Stomach (tissue), 9 donors: Measurements from ENCODE around the gene TP73. TPM values are rescaled to one million over a fixed set of nuclear protein-coding genes. Genes with fewer than 3 reads are reported as not detected.

Experiments
- DNase-seq, 2 donors: peaks; one replicate each; pipeline versions ENCODE4 v3.0.0 to v3.0.0-alpha.2; 2013 to 2019
- H3K27ac ChIP-seq, 5 donors: fragments of 200-600 bp in 4 of 5; sonication (generic) in 4 of 5; one replicate each; pipeline ENCODE4 v1.5.1; 2013 to 2019; ENCODE audit warnings: mild to moderate bottlenecking in 1 of 5, moderate library complexity in 1 of 5
- H3K27me3 ChIP-seq, 3 donors: fragments of 200-600 bp; sonication (generic); one replicate each; pipeline ENCODE4 v1.5.1; 2017 to 2019; ENCODE audit warnings: mixed run types in 1 of 3
- H3K36me3 ChIP-seq, 4 donors: fragments of 200-600 bp; sonication (generic); 1 replicate in 3 of 4; 2 replicates in 1 of 4; pipeline ENCODE4 v1.5.1; 2016 to 2019
- H3K4me1 ChIP-seq, 4 donors: fragments of 200-600 bp; sonication (generic); one replicate each; pipeline ENCODE4 v1.5.1; 2016 to 2019
- H3K4me3 ChIP-seq, 4 donors: fragments of 200-600 bp; sonication (generic) in 3 of 4; one replicate each; pipeline ENCODE4 v1.5.1; 2016 to 2019; ENCODE audit warnings: mild to moderate bottlenecking in 1 of 4
- H3K9me3 ChIP-seq, 4 donors: fragments of 200-600 bp; sonication (generic); one replicate each; pipeline ENCODE4 v1.5.1; 2016 to 2019
- EP300 ChIP-seq: sonication (generic); formaldehyde crosslinking; IDR thresholded peaks from one replicate; pipeline ENCODE4 v1.6.1; 2017; ENCODE audit warnings: antibody characterized with exemption
- POLR2A ChIP-seq, 4 donors: fragments of 450-650 bp; IDR thresholded peaks; one replicate each; pipeline ENCODE4 v1.6.1; 2016; ENCODE audit warnings: antibody characterized with exemption in 4 of 4, control low read depth in 2 of 4, mild to moderate bottlenecking in 1 of 4, moderate library complexity in 1 of 4
- POLR2AphosphoS5 ChIP-seq, 3 donors: sonication (generic); formaldehyde crosslinking; IDR thresholded peaks; one replicate each; pipeline ENCODE4 v1.6.1; 2016; ENCODE audit warnings: antibody characterized with exemption in 3 of 3
- WGBS, 5 donors: extraction: QIAGEN DNeasy Blood & Tissue Kit in 3 of 5; methylation state at CpG; one replicate each; pipeline versions ENCODE4 v1.1.5 to v1.1.7; 2013 to 2018; 5-methylcytosine and 5-hydroxymethylcytosine counted together
- intact Hi-C: fragments of 100-400 bp; cut with DNase I; formaldehyde crosslinking; loops from one replicate; pipeline ENCODE4 v1.15.1; 2023; ENCODE audit warnings: low total_unique reads
- polyA plus RNA-seq, 3 donors: library from polyadenylated mRNA; stranded (reverse); fragments of 200-250 nt; gene quantifications; one replicate each; pipeline ENCODE4 v1.2.3, GENCODE V29; 2013
- total RNA-seq, 5 donors: library from RNA; depleted of rRNA; stranded (reverse); fragments of >200 nt; gene quantifications; one replicate each; pipeline versions ENCODE4 v1.1.0 to v1.2.3, GENCODE V29; 2014 to 2016
- TF ChIP-seq, protein P1 (sequence below), 7 experiments: fragments of 450-650 bp in 4 of 7; fragments of 200-600 bp in 3 of 7; sonication (generic) in 3 of 7; IDR thresholded peaks; one replicate each; pipeline ENCODE4 v1.5.1; 2016 to 2019; ENCODE audit warnings: antibody characterized with exemption in 7 of 7, control low read depth in 2 of 7, mild to moderate bottlenecking in 1 of 7
- donor health status: healthy with polysubstance abuse.
- donor health status: Bipolar disorder and iron deficiency.
- donor health status: healthy.

Gene TP73
- total and polyA plus RNA-seq, 8 donors, result 0.25 to 9.8 (median 1.4) TPM; not detected in 4

DNA sequence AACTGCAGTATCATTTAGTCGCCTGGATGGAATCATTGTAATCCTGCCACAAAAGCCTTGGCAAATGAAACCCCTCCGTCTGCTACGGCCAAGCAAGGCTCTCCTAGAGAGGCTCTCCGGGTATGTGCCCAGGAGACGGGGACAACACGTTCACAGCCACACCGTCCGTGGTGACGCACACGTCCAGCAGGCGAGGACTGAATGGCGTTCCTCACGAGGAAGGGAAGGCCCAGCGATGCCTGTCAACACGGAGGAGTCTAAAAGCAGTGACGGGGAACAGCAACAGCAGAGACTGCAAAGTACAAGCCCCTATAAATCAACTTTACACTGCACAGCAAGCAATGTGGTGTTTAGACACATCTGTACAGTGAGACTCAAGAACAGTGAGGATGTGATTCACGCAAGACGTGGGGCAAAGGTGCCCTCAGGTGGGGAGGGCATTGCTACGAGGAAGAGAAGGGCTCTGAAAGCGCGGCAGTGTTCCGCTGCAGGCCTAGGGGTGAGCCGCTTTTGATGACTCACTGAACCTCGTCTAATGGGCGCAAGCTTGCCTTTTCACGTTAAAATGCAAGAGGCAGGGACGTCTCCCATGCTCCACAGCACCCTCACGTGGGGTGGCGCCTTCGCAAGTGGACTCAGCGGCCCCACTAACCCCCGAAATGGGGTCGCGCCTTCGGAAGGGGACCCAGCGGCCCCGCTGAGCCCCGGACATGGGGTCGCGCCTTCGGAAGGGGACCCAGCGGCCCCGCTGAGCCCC, 9.2 kb upstream of the TP73 start:
- whole genome bisulfite sequencing, 5 donors, result 93 to 97% (median 95%) methylated on average over 30 to 41 of the region's 43 CpGs

GRCh38 chr1:3644273-3644672, 8.0 kb upstream of the TP73 start:
- WGBS, 5 donors, result 88 to 100% (median 94%) methylated on average over 10 to 20 of the region's 25 CpGs
- H3K27ac ChIP-seq, result no peak overlapping the region
- H3K36me3 ChIP-seq, result peaks cover 11 to 76% (median 74%) of the 10 kb centered on the region in 4 donors
- peaks cover 13 to 22% (median 17%) of the 10 kb centered on the region in 4 donors for H3K4me1 ChIP-seq
- no peak overlapping the region for H3K4me3 ChIP-seq
- no peaks in the 10 kb centered on the region for H3K27me3 ChIP-seq
- intact Hi-C loops, result no loop called here
- DNase-seq, result no peak
- TF ChIP-seq POLR2A (IDR thresholded peaks at IDR 0.05), result no peak
- TF ChIP-seq, protein P1, sequence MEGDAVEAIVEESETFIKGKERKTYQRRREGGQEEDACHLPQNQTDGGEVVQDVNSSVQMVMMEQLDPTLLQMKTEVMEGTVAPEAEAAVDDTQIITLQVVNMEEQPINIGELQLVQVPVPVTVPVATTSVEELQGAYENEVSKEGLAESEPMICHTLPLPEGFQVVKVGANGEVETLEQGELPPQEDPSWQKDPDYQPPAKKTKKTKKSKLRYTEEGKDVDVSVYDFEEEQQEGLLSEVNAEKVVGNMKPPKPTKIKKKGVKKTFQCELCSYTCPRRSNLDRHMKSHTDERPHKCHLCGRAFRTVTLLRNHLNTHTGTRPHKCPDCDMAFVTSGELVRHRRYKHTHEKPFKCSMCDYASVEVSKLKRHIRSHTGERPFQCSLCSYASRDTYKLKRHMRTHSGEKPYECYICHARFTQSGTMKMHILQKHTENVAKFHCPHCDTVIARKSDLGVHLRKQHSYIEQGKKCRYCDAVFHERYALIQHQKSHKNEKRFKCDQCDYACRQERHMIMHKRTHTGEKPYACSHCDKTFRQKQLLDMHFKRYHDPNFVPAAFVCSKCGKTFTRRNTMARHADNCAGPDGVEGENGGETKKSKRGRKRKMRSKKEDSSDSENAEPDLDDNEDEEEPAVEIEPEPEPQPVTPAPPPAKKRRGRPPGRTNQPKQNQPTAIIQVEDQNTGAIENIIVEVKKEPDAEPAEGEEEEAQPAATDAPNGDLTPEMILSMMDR (IDR thresholded peaks at IDR 0.05), result no peak
- no peak for TF ChIP-seq EP300
- TF ChIP-seq POLR2AphosphoS5 (IDR thresholded peaks at IDR 0.05), result no peak
- H3K9me3 ChIP-seq, result no peaks in the 10 kb centered on the region

More for the DNA sequence above, 9.2 kb upstream of the TP73 start:
- TF ChIP-seq EP300, result no peak
- no peak for TF ChIP-seq POLR2AphosphoS5 (IDR thresholded peaks at IDR 0.05)
- no peak for TF ChIP-seq POLR2A (IDR thresholded peaks at IDR 0.05)
- TF ChIP-seq, protein P1 (IDR thresholded peaks at IDR 0.05), result no peak
- Histone ChIP-seq H3K4me3 (no peak overlapping the region), H3K27ac (no peak overlapping the region), H3K9me3 (no peaks in the 10 kb centered on the region), H3K36me3 (peaks cover 13 to 88% (median 86%) of the 10 kb centered on the region in 4 donors), H3K4me1 (peaks cover 3 to 10% (median 6%) of the 10 kb centered on the region in 4 donors), H3K27me3 (no peaks in the 10 kb centered on the region)
- intact Hi-C loops, result no loop called here
- no peak for DNase-seq

GRCh38 chr1:3645247-3645646, 7.1 kb upstream of the TP73 start:
- WGBS, 5 donors, result 90 to 98% (median 96%) methylated on average over 20 to 43 of the region's 43 CpGs
- TF ChIP-seq POLR2A (IDR thresholded peaks at IDR 0.05), result no peak
- TF ChIP-seq POLR2AphosphoS5 (IDR thresholded peaks at IDR 0.05), result no peak
- TF ChIP-seq, protein P1 (IDR thresholded peaks at IDR 0.05), result no peak
- TF ChIP-seq EP300, result no peak

DNA sequence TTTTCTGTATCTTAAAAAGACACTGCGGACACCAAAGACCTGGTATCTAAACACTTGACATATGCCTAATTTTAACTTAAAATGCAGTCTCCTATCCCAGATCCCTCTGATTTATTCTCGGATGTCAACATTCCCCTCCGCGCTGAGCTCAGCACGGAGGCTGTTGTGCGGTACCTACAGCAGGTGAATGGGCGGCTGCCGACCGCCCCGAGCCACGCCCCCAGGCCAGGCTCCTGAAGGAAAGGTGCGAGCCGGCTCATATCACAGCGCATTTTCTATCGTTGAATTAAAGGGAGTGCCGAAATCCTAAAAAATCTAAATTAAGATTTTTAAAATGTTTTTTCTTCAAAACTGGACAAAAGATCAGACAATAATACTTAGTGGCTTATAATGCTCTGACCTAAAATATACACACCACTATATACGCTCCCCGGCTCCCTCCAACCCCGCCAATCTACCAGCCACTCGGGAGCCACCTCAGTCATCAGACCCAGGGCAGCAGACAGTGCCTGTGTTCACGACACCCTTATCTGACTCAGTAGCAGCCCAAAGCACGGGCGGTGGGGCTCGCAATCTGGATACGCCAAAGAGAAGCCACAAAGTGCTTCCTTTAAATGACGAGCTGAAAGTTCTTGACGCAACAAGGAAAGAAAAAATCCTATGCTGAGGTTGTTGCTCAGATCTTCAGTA, 6.5 kb upstream of the TP73 start:
- no peak overlapping the region for H3K27ac ChIP-seq
- peaks cover 24 to 34% (median 29%) of the 10 kb centered on the region in 4 donors for H3K4me1 ChIP-seq
- no peak for TF ChIP-seq POLR2AphosphoS5 (IDR thresholded peaks at IDR 0.05)
- no peak for TF ChIP-seq EP300
- TF ChIP-seq, protein P1 (IDR thresholded peaks at IDR 0.05), result no peak
- TF ChIP-seq POLR2A (IDR thresholded peaks at IDR 0.05), result no peak
- peaks cover 4 to 8% (median 5%) of the 10 kb centered on the region in 3 donors for H3K27me3 ChIP-seq
- peaks cover 0 to 4% (median 0%) of the 10 kb centered on the region in 4 donors for H3K9me3 ChIP-seq
- H3K4me3 ChIP-seq, result no peak overlapping the region
- intact Hi-C loops, result no loop called here
- peaks cover 11 to 61% (median 59%) of the 10 kb centered on the region in 4 donors for H3K36me3 ChIP-seq
- no peak for DNase-seq
- WGBS, 5 donors, result 94 to 97% (median 95%) methylated on average over 27 of the region's 27 CpGs

More at GRCh38 chr1:3645247-3645646, 7.1 kb upstream of the TP73 start:
- no peak overlapping the region for H3K27ac ChIP-seq
- peaks cover 18 to 29% (median 23%) of the 10 kb centered on the region in 4 donors for H3K4me1 ChIP-seq
- H3K36me3 ChIP-seq, result peaks cover 11 to 66% (median 64%) of the 10 kb centered on the region in 4 donors
- H3K9me3 ChIP-seq, result no peaks in the 10 kb centered on the region
- intact Hi-C loops, result no loop called here
- H3K4me3 ChIP-seq, result no peak overlapping the region
- H3K27me3 ChIP-seq, result peaks cover 0 to 2% (median 0%) of the 10 kb centered on the region in 3 donors
- no peak for DNase-seq
